Fibroblast of villous mesenchyme (primary cell): ENCODE measurements around the gene WFDC1. TPM values are rescaled to one million over a fixed set of nuclear protein-coding genes. Genes with fewer than 3 reads are reported as not detected.

ENCODE experiments used
- DNase-seq: peaks from one replicate; pipeline ENCODE4 v3.0.0-alpha.2; 2010; ENCODE audit warnings: low read depth
- H3K4me3 ChIP-seq: 2 replicates; pipeline ENCODE4 v1.5.1; 2011; ENCODE audit warnings: low read depth, mild to moderate bottlenecking, low read length
- total RNA-seq: library from RNA; depleted of rRNA; stranded (reverse); fragments of >200 nt; gene quantifications from 2 replicates; pipeline ENCODE4 v1.2.3, GENCODE V29; 2012
- TF ChIP-seq, protein P1 (sequence below): IDR thresholded peaks from 2 replicates; pipeline ENCODE4 v1.5.1; 2012; ENCODE audit warnings: low read depth, mild to moderate bottlenecking, low read length; ENCODE audit not compliant: insufficient read depth

The WFDC1 gene
- total RNA-seq, 1 donor, result 8.2 TPM

DNA sequence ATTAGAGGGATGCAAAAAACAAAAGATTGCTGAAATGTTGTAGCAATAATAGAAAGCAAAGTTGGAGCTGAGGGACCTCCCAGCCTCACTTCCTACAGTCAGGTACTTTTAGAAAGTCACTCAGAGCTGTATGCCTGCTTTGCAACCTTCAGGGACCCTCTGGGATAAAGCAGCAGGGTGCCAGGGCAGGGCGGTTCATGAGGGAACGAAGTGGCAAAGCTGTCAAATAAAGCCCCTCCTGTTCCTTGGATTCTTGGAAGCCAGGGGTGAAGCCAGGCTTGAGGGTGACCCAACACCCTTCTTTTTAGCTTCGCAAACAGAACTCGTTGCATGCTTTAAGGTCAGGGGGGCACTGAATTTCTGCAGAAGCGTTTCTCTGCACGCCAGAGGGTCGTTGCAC lies 74.4 kb downstream of the WFDC1 start:
- TF ChIP-seq, protein P1, sequence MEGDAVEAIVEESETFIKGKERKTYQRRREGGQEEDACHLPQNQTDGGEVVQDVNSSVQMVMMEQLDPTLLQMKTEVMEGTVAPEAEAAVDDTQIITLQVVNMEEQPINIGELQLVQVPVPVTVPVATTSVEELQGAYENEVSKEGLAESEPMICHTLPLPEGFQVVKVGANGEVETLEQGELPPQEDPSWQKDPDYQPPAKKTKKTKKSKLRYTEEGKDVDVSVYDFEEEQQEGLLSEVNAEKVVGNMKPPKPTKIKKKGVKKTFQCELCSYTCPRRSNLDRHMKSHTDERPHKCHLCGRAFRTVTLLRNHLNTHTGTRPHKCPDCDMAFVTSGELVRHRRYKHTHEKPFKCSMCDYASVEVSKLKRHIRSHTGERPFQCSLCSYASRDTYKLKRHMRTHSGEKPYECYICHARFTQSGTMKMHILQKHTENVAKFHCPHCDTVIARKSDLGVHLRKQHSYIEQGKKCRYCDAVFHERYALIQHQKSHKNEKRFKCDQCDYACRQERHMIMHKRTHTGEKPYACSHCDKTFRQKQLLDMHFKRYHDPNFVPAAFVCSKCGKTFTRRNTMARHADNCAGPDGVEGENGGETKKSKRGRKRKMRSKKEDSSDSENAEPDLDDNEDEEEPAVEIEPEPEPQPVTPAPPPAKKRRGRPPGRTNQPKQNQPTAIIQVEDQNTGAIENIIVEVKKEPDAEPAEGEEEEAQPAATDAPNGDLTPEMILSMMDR, result no peak
- no peak overlapping the region for H3K4me3 ChIP-seq
- no peak for DNase-seq

- no peak overlapping the region for H3K4me3 ChIP-seq
- DNase-seq, result no peak
- TF ChIP-seq, protein P1, result no peak
Observed at GRCh38 chr16:84369938-84370627, 75.4 kb downstream of the WFDC1 start.

GRCh38 chr16:84370723-84371552 lies 76.3 kb downstream of the WFDC1 start:
- no peak for DNase-seq
- TF ChIP-seq, protein P1, result no peak
- H3K4me3 ChIP-seq, result no peak overlapping the region

- TF ChIP-seq, protein P1, result no peak
- DNase-seq, result no peak
- no peak overlapping the region for H3K4me3 ChIP-seq
Observed at GRCh38 chr16:84371553-84371865, 76.8 kb downstream of the WFDC1 start.

GRCh38 chr16:84373907-84374489 lies 79.3 kb downstream of the WFDC1 start:
- TF ChIP-seq, protein P1, result no peak
- no peak for DNase-seq
- H3K4me3 ChIP-seq, result no peak overlapping the region

GRCh38 chr16:84378099-84378498 lies 83.4 kb downstream of the WFDC1 start:
- no peak overlapping the region for H3K4me3 ChIP-seq
- DNase-seq, result no peak
- TF ChIP-seq, protein P1, result no peak
